ENCODE data around the gene THSD7A.

DNA sequence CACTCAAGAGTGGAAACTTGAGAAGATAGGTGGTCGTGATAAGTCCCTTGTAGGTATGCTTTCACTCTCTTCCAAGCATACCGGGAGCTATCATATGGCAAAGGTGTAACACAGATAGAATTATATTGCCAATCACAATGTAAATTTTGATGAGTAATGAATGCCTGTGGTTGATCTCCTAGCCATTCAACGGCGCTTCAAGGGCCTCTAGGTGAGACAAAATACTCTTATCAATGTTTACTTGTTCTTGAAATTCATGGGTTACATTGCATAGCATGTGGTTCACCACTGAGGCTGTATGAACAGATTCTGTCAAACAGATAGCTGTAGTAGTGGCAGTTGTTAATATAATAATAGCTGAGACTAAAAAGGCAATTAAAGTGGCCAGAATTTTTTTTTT is 82.4 kb downstream of the THSD7A start:
- TF ChIP-seq KAT7 (CRISPR knock-in tag; IDR thresholded peaks at IDR 0.05; ENCODE audit: borderline replicate concordance): no peak
- TF ChIP-seq CTCF (IDR thresholded peaks at IDR 0.05): no peak
- TF ChIP-seq ZNF138 (CRISPR knock-in tag; conservative IDR thresholded peaks at IDR 0.05): no peak
- TF ChIP-seq, protein P1, sequence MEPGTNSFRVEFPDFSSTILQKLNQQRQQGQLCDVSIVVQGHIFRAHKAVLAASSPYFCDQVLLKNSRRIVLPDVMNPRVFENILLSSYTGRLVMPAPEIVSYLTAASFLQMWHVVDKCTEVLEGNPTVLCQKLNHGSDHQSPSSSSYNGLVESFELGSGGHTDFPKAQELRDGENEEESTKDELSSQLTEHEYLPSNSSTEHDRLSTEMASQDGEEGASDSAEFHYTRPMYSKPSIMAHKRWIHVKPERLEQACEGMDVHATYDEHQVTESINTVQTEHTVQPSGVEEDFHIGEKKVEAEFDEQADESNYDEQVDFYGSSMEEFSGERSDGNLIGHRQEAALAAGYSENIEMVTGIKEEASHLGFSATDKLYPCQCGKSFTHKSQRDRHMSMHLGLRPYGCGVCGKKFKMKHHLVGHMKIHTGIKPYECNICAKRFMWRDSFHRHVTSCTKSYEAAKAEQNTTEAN (CRISPR knock-in tag; IDR thresholded peaks at IDR 0.05): no peak
- no peak for TF ChIP-seq SP1 (CRISPR knock-in tag; conservative IDR thresholded peaks at IDR 0.05)
- TF ChIP-seq CREB1 (CRISPR knock-in tag; IDR thresholded peaks at IDR 0.05): no peak
- no peak for TF ChIP-seq ZNF219 (CRISPR knock-in tag; IDR thresholded peaks at IDR 0.05; ENCODE audit: borderline replicate concordance)
- no peak for TF ChIP-seq ZBTB21 (CRISPR knock-in tag; IDR thresholded peaks at IDR 0.05; ENCODE audit: borderline replicate concordance)
- TF ChIP-seq USF1 (CRISPR knock-in tag; IDR thresholded peaks at IDR 0.05): no peak
- TF ChIP-seq, protein P2, sequence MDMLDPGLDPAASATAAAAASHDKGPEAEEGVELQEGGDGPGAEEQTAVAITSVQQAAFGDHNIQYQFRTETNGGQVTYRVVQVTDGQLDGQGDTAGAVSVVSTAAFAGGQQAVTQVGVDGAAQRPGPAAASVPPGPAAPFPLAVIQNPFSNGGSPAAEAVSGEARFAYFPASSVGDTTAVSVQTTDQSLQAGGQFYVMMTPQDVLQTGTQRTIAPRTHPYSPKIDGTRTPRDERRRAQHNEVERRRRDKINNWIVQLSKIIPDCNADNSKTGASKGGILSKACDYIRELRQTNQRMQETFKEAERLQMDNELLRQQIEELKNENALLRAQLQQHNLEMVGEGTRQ (CRISPR knock-in tag; IDR thresholded peaks at IDR 0.05): no peak
- no peak for TF ChIP-seq NFE2L1 (CRISPR knock-in tag; IDR thresholded peaks at IDR 0.05)
- TF ChIP-seq, protein P3, sequence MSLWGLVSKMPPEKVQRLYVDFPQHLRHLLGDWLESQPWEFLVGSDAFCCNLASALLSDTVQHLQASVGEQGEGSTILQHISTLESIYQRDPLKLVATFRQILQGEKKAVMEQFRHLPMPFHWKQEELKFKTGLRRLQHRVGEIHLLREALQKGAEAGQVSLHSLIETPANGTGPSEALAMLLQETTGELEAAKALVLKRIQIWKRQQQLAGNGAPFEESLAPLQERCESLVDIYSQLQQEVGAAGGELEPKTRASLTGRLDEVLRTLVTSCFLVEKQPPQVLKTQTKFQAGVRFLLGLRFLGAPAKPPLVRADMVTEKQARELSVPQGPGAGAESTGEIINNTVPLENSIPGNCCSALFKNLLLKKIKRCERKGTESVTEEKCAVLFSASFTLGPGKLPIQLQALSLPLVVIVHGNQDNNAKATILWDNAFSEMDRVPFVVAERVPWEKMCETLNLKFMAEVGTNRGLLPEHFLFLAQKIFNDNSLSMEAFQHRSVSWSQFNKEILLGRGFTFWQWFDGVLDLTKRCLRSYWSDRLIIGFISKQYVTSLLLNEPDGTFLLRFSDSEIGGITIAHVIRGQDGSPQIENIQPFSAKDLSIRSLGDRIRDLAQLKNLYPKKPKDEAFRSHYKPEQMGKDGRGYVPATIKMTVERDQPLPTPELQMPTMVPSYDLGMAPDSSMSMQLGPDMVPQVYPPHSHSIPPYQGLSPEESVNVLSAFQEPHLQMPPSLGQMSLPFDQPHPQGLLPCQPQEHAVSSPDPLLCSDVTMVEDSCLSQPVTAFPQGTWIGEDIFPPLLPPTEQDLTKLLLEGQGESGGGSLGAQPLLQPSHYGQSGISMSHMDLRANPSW (CRISPR knock-in tag; conservative IDR thresholded peaks at IDR 0.05; ENCODE audit: low read depth): no peak
- TF ChIP-seq NFYB (CRISPR knock-in tag; conservative IDR thresholded peaks at IDR 0.05; ENCODE audit: low read depth): no peak
